Right cardiac atrium (tissue), 5 donors: ENCODE results near the gene SLC22A3. TPM values are rescaled to one million over a fixed set of nuclear protein-coding genes. Genes with fewer than 3 reads are reported as not detected.

Experiments used
- ATAC-seq, 2 donors: fragments of 200-7000 bp; cut with Tn5 transposase; one replicate each; pipeline versions ENCODE4 v1.8.0 to v1.9.1; 2020; ENCODE audit warnings: moderate library complexity in 2 of 2, mild to moderate bottlenecking in 1 of 2
- DNase-seq, 3 donors: peaks; one replicate each; pipeline ENCODE4 v3.0.0-alpha.2; 2020
- H3K27ac ChIP-seq: one replicate; pipeline ENCODE4 v1.5.1; 2013; ENCODE audit warnings: mild to moderate bottlenecking, low read length, control low read depth, moderate library complexity
- H3K27me3 ChIP-seq: one replicate; pipeline ENCODE4 v1.6.1; 2013; ENCODE audit not compliant: control insufficient read depth, insufficient read depth
- H3K4me1 ChIP-seq: one replicate; pipeline ENCODE4 v1.6.1; 2013; ENCODE audit warnings: low read length; ENCODE audit not compliant: control insufficient read depth, insufficient read depth
- H3K4me3 ChIP-seq: one replicate; pipeline ENCODE4 v1.5.1; 2013; ENCODE audit warnings: low read length, control low read depth
- H3K9me3 ChIP-seq: one replicate; pipeline ENCODE4 v1.6.1; 2013; ENCODE audit warnings: low read length; ENCODE audit not compliant: control insufficient read depth
- WGBS: extraction: QIAGEN DNeasy Blood & Tissue Kit; methylation state at CpG from one replicate; pipeline ENCODE4 v1.1.7; 2013; 5-methylcytosine and 5-hydroxymethylcytosine counted together
- intact Hi-C, 4 donors: fragments of 100-400 bp; cut with DNase I; formaldehyde crosslinking; loops; one replicate each; pipeline versions ENCODE4 v1.11.0 to v1.14.0; 2022 to 2023
- polyA plus RNA-seq: library from polyadenylated mRNA; stranded (reverse); fragments of 200-250 nt; gene quantifications from one replicate; pipeline ENCODE4 v1.2.3, GENCODE V29; 2013
- total RNA-seq, 4 donors: library from RNA; stranded (reverse); fragmentation: NEBNext Ultra II Directional; extraction: Animal tissue kit (Norgen Biotek cat#: 25700); gene quantifications; one replicate each; pipeline ENCODE4 v1.2.1, GENCODE V29; 2021
- donor health status: healthy with polysubstance abuse.
- donor health status: DM: no; HTN: yes; CAD: no.
- donor health status: DM: no; HTN: no; CAD: no.
- donor health status: DM: no; HTN: yes; CAD: no; lungs with severe emphysema.
- donor health status: DM: yes; HTN: yes; CAD: no.

Gene SLC22A3
- total and polyA plus RNA-seq, 5 donors, result 0.57 to 1.1 (median 0.88) TPM

DNA sequence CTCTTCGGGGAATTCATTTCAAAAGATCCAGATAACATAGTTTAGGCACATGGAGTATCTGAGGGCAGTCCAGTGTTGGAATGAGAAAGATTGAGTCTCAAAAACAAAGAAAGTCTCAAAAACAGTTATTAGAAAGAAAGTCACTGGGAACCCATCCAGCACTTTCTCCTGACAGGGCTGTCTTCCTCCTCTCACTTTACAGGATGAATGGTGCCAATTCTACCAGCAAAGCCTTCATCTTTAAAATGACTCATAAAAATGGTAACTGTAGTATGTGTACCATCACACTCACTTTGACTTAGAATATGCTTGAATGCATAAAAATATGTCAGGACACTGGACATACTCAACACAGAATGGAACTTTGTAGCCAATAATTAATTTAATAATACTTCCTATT lies 71.3 kb downstream of the SLC22A3 start:
- H3K9me3 ChIP-seq, result no peaks in the 10 kb centered on the region
- ATAC-seq (peak in 1 of 2 donors; percentile 21), DNase-seq (no peak)
- intact Hi-C loops, result no loop called here
- no peaks in the 10 kb centered on the region for H3K27me3 ChIP-seq
- no peak overlapping the region for H3K4me3 ChIP-seq
- no peak overlapping the region for H3K27ac ChIP-seq
- 39% methylated on average over 1 of the region's 1 CpG for WGBS
- peaks cover 3% of the 10 kb centered on the region for H3K4me1 ChIP-seq

- no peaks in the 10 kb centered on the region for H3K27me3 ChIP-seq
- no peak overlapping the region for H3K4me3 ChIP-seq
- intact Hi-C loops, result no loop called here
- no peak for DNase-seq
- H3K9me3 ChIP-seq, result no peaks in the 10 kb centered on the region
- H3K27ac ChIP-seq, result no peak overlapping the region
- WGBS, result 89% methylated on average over 9 of the region's 9 CpGs
- H3K4me1 ChIP-seq, result peaks cover 3% of the 10 kb centered on the region
- ATAC-seq, result peak in 1 of 2 donors; percentile 11
Observed at GRCh38 chr6:160420253-160420968, 72.2 kb downstream of the SLC22A3 start.

GRCh38 chr6:160420969-160421556 lies 72.9 kb downstream of the SLC22A3 start:
- Histone ChIP-seq H3K4me1 (peaks cover 3% of the 10 kb centered on the region), H3K27me3 (no peaks in the 10 kb centered on the region), H3K9me3 (no peaks in the 10 kb centered on the region), H3K27ac (peak overlapping the region; percentile 38), H3K4me3 (no peak overlapping the region)
- 66% methylated on average over 7 of the region's 7 CpGs for WGBS
- ATAC-seq, result peak; percentile 36 to 53
- peak; percentile 41 to 56 (median 53) for DNase-seq
- intact Hi-C loops, result no loop called here

DNA sequence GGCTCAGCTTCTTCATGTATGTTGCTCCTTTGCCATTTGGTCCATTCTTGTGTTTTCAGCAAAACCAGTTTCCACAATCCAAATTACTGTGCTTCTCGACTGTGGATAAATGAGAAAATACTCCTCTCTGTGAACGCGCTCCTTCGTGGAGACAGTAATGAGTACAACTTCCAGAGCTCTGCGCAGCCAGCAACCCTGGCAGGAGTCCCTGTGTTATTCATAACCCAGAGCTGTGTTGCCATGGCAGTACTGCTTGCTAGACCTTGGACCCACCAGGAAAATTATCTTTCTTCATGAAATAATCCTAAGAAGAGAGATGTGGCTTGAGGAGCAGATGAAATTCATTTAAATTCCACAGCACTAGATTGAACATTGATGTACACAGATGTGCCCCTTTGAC lies 73.7 kb downstream of the SLC22A3 start:
- intact Hi-C loops, result no loop called here
- H3K27ac ChIP-seq, result peak overlapping the region; percentile 30
- peak; percentile 89 to 93 for ATAC-seq
- no peaks in the 10 kb centered on the region for H3K27me3 ChIP-seq
- peak; percentile 67 to 89 (median 84) for DNase-seq
- 59% methylated on average over 5 of the region's 5 CpGs for WGBS
- peaks cover 3% of the 10 kb centered on the region for H3K4me1 ChIP-seq
- H3K4me3 ChIP-seq, result no peak overlapping the region
- H3K9me3 ChIP-seq, result no peaks in the 10 kb centered on the region

DNA sequence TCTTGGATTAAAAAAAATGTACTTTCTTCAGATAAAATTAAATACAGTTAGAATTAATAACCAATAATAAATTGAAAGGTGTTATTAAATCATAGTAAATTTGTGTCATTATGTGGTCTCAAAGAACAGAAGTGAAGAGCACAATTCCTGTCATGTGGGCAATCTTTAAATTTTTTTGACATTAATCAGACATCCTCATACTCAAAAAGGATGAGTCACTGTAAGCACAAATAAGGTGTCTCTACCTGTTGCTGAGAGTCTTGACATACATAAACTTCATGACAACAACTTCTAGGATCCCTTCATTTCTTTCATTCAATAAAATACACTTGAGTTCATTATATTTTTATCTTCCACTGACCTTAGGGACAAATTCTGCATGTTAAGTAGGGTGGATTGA lies 76.1 kb downstream of the SLC22A3 start:
- Histone ChIP-seq H3K9me3 (no peaks in the 10 kb centered on the region), H3K27me3 (no peaks in the 10 kb centered on the region), H3K4me1 (peaks cover 10% of the 10 kb centered on the region), H3K27ac (no peak overlapping the region), H3K4me3 (no peak overlapping the region)
- DNase-seq, result no peak
- no peak for ATAC-seq
- intact Hi-C loops, result no loop called here

GRCh38 chr6:160426136-160426535 lies 78.0 kb downstream of the SLC22A3 start:
- ATAC-seq (no peak), DNase-seq (no peak)
- intact Hi-C loops, result no loop called here
- 83% methylated on average over 3 of the region's 3 CpGs for WGBS
- Histone ChIP-seq H3K27ac (no peak overlapping the region), H3K9me3 (no peaks in the 10 kb centered on the region), H3K4me1 (peaks cover 8% of the 10 kb centered on the region), H3K4me3 (no peak overlapping the region), H3K27me3 (no peaks in the 10 kb centered on the region)

GRCh38 chr6:160427312-160428068 lies 79.3 kb downstream of the SLC22A3 start:
- no peaks in the 10 kb centered on the region for H3K27me3 ChIP-seq
- DNase-seq, result peak in 2 of 3 donors; percentile 24 to 67
- intact Hi-C loops, result no loop called here
- 60% methylated on average over 5 of the region's 5 CpGs for WGBS
- H3K4me3 ChIP-seq, result no peak overlapping the region
- H3K4me1 ChIP-seq, result peaks cover 8% of the 10 kb centered on the region
- no peaks in the 10 kb centered on the region for H3K9me3 ChIP-seq
- no peak for ATAC-seq
- H3K27ac ChIP-seq, result no peak overlapping the region

GRCh38 chr6:160428069-160428430 lies 79.9 kb downstream of the SLC22A3 start:
- DNase-seq (peak; percentile 71 to 90 (median 84)), ATAC-seq (peak; percentile 66 to 84)
- intact Hi-C loops, result no loop called here
- Histone ChIP-seq H3K4me3 (no peak overlapping the region), H3K4me1 (peaks cover 8% of the 10 kb centered on the region), H3K27ac (no peak overlapping the region), H3K9me3 (no peaks in the 10 kb centered on the region), H3K27me3 (no peaks in the 10 kb centered on the region)
- WGBS, result 36% methylated on average over 4 of the region's 4 CpGs

DNA sequence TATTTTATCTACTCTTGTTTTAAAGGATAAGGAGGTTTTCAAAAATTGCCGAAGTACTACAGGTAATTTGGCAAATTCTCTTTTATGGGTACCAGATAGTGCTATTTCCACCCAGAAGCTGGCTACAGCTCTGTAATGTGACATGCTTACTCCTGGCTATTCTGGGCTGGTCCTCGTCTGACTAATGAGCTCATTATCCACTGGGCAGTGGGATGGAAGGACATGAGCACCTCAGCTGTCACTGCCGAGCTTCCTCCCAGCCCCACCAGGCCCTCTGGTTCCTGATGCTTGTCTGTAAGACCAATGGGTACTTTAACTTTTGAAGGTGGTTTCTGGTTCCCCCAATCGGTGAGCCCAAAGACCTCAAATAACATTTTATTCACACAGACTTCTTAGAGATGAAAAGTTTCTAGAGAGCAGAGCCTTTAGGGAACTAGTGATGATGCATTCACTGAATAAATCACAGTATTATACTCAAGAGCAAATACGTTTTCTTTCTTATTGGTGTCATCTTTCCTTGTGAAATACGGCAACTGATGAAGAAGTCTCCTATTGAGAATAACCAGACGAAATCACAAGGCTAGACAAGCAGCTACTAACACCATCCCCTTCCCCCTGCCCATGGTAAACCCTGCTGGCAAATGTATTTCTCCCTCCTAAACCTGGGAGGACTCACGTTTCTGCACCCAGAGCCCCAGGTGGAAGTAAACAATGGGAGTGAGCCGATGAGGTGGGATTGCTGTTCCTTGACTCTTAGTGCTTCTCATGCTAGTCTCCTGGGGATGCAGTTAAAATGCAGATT lies 80.8 kb downstream of the SLC22A3 start:
- 54% methylated on average over 9 of the region's 9 CpGs for WGBS
- ATAC-seq, result no peak

GRCh38 chr6:160429620-160429895 lies 81.4 kb downstream of the SLC22A3 start:
- Histone ChIP-seq H3K4me1 (peaks cover 8% of the 10 kb centered on the region), H3K4me3 (no peak overlapping the region), H3K27me3 (no peaks in the 10 kb centered on the region), H3K27ac (no peak overlapping the region), H3K9me3 (no peaks in the 10 kb centered on the region)
- intact Hi-C loops, result no loop called here
- ATAC-seq, result no peak
- 57% methylated on average over 4 of the region's 4 CpGs for WGBS
- peak in 1 of 3 donors; percentile 43 for DNase-seq

More for the DNA sequence above, 80.8 kb downstream of the SLC22A3 start:
- Histone ChIP-seq H3K4me1 (peaks cover 8% of the 10 kb centered on the region), H3K27ac (no peak overlapping the region), H3K9me3 (no peaks in the 10 kb centered on the region), H3K4me3 (no peak overlapping the region), H3K27me3 (no peaks in the 10 kb centered on the region)
- DNase-seq, result peak in 1 of 3 donors; percentile 18
- intact Hi-C loops, result no loop called here

GRCh38 chr6:160430203-160430602 lies 82.0 kb downstream of the SLC22A3 start:
- intact Hi-C loops, result no loop called here
- Histone ChIP-seq H3K4me3 (no peak overlapping the region), H3K4me1 (peaks cover 8% of the 10 kb centered on the region), H3K9me3 (no peaks in the 10 kb centered on the region), H3K27me3 (no peaks in the 10 kb centered on the region), H3K27ac (no peak overlapping the region)
- 47% methylated on average over 4 of the region's 4 CpGs for WGBS
- DNase-seq (no peak), ATAC-seq (no peak)
